Stimulated activated CD8-positive, alpha-beta memory T cell treated with anti-CD3 and anti-CD28 coated beads, Interleukin-15, amount 100 ng/mL, for 24 hours (primary cell): ENCODE measurements around the gene PACRGL.
"Not testable (repeated sequence)": the region's sequence is repeated elsewhere in the genome, so short reads cannot be mapped to it uniquely, and the experiment has no call there.

Experiments used
- DNase-seq: peaks from one replicate; pipeline ENCODE4 v3.0.0-alpha.2; 2020; ENCODE audit warnings: low read depth

Gene PACRGL

DNA sequence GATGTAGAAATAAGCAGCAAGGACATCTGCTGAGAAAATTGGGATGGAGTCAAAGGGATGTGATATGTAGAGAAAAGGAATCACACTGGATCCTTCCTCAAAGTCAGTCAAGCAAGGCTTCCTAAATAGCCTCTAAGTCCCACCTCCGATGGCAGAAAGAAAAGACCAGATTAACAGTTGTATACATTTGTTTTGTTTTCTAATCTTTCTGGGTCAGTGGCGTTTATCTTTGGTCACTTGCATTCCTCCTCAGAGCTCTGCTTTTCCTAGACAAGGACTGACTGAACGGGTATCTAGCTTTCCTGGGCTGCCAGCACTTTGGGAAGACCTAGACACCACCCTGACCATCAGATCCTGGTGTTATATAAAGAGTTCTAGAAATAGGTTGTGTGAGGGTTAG, 23.2 kb downstream of the PACRGL start:
- no peak for DNase-seq

DNA sequence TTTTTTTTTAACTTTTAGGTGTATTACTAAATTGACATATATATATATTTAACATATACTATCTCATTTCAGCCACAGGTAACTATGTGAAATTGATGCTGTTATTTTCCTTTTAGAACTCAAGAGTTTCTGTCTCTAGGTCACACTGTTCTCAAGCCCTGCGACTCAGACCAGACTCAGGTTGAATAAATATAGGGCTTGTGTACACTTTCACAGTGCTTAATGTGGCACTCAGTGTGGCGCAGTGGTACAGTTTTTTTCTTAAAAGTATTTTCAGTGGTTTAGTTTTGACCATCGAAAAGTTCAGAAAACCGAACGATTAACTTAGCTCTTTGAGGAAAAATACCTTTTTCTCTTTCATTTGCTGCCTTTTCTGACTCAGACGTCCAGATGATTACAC, 24.7 kb downstream of the PACRGL start:
- DNase-seq = no peak

DNA sequence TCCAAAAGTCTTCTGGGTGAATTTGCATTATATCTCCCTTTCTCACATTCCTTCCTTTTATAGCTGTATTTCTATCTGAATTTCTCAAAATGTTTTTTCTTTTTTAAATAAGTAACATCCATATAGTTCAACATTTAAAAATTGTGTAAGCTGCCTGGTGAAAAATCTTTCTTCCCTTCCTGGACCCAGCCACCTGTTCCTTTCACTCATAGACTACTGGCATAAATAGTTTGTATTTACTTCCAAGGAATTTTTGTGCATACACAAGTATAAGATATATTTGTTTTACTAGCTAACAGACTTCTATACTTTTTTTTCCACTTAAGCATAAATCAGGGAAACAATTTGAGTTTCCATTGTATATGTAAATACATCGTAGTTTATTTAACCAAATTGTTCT, 35.7 kb downstream of the PACRGL start:
- DNase-seq = no peak

DNA sequence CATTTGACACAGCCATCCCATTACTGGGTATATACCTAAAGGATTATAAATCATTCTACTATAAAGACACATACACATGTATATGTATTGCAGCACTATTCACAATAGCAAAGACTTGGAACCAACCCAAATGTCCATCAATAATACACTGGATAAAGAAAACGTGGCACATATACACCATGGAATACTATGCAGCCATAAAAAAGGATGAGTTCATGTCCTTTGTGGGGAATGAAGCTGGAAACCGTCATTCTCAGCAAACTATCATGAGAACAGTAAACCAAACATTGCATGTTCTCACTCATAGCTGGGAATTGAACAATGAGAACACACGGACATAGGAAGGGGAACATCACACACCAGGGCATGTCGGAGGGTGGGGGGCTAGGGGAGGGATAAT, 45.7 kb downstream of the PACRGL start:
- DNase-seq = not testable (repeated sequence)

DNA sequence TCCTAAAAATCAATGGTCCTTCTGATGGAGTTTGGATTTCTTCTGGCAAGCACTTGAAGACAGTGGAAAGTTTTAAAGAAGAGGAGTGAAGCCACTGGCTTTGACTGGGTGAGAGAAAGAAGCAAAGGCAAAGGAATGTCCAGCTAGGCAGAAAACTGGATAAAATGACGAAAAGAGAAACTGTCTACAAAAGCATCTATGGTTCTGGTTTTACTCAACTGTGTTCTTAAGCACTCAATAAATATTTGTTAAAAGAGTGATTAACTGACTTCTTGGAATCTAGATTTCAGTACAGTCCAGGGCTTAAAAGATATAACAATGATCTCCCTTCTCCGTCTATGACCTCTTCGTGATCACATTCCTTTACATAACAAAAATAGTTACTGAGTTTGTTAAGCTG, 52.4 kb downstream of the PACRGL start:
- no peak for DNase-seq

DNA sequence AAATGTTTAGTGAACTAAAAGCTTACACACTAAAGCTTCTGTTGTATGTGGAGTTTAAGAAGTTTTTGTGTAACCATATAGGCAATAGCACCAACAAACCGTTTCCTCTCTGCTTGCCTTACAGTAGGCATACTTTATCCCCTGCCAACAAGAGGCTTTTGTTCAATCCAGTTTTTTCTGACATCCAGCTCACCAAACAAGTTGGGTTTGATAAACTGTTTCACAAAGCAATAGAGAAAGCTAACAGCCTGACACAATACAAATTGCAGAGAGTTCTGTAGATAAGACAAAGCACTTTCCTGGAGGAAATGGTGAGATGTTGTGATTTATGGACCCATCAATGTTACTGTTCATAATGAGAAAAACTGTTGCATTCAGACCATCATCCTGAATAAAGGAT, 53.8 kb downstream of the PACRGL start:
- DNase-seq = no peak

DNA sequence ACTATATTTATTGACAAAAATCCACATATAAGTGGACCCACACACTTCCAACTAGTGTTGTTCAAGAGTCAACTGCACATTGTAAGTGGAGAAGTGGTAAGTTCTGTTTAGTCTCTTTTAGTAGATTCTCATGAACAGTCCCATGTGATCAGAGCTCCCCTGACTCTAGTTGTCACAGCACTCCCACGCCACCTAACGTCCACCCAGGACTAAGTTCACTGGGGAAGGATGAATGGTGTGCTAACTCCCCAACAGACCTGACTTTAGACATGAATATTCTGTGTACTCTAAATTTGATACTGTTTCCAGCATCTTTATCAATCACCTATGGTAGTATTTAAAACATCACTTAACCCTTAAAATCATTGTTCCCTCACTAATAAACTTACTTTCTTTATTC, 59.8 kb downstream of the PACRGL start:
- no peak for DNase-seq

DNA sequence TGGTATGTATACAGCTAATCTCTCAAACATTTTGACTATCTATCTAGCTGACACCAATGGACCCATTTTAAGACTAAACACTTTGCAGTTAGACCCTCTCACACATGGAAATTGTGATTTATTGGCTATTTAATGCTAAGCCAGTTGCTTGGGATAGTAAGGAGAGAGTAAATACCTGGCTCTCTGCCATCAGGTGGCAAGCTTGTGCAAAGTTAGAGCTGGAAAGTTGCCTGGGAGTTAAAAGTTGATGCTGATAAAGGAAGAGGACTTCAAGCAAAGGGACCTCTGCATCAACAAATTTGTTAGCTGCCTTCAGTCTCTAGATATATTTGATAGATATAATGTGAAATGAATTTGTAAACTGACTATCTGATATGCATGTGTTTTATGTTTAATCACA, 61.1 kb downstream of the PACRGL start:
- no peak for DNase-seq

DNA sequence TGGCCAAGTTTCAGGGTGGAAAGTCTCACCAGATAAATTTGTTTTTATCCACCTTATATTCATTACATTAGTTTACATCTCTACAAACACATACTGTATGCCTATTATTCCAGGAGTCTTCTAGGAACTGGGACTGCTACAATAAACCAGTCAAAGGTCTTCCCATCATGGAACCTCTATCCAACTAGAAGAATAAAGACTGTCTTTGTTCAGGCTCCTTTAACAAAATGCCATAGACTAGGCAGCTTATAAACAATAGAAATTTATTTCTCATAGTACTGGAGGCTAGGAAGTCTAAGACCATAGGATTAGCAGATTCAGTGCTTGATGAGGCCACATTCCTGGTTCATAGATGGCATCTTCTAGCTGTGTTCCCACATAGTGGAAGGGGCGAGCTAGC, 61.6 kb downstream of the PACRGL start:
- no peak for DNase-seq

GRCh38 chr4:20764366-20764992, 64.2 kb downstream of the PACRGL start:
- DNase-seq = no peak

GRCh38 chr4:20773144-20773997, 73.1 kb downstream of the PACRGL start:
- no peak for DNase-seq

- no peak for DNase-seq
Measured at GRCh38 chr4:20778896-20779295, 78.6 kb downstream of the PACRGL start.

- DNase-seq = not testable (repeated sequence)
Measured at GRCh38 chr4:20783134-20783533, 82.9 kb downstream of the PACRGL start.

DNA sequence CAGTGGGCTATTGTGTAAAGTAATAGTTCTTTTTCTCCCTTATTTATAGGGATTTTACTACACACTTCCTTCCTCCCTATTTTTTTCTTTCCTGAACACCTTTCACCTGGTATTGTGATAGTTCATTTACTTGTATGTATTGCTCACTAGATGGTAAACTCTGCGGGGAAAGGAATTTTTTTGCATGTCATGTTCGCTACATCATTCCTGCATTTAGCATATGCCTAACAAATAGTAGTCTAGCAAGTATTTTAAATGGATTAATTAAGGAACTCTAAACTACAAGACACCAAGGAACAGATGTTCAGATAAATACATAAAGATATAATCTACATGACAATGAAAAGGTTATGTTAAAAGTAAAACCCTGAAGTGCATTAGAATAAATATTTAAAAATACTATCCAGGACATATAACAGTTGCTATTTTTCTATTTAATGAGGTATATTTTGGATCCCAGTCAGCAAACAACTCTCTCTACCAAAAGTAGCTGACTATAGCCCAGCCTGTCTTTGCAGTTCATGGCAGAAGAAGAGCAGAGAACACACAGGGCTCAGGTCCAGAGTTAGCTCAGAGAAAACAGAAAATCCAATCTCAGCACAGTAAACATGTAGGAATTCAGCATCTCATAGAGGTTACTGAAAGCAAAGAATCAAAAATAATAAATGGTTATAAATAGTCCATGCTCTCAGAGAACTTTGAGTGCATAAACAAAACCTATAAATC, 87.8 kb downstream of the PACRGL start:
- no peak for DNase-seq
